ENCODE results near the gene PRKCH. TPM values are rescaled to one million over a fixed set of nuclear protein-coding genes. Genes with fewer than 3 reads are reported as not detected.

PRKCH gene
- total and polyA plus RNA-seq, 2 of the 13 experiments (the other 11 are each of a cell fraction or from before 2014, with no cell fraction given), result 0.48 to 1.3 TPM

DNA sequence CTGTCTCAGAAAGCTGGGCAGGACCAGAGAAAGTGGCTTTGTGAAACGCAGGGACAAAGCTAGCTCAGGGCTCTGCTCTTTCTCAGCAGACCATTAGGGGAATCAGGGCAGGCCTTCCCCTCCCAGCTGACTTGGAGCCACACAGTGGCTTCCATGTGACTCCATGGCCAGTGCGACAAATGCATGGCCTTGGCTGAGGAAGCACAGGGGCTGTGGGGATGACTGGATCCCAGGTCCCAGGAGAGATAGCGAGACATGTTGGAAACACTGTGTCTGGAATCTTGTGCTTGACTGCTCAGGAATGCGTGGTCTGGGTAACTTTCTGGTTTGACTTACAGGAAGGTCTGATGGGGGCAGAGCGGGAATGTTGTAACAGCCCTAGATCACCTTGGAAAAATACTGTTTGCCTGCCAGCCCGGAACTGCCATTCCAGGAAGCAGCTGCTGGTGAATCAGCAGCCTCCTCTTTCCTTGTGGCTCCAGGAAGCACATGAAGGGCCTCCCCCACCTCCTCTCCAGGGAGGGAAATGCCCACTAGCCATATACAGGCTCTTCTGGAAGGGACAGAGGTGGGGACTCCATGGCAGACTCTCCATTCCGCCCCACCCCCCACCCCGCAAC, 240.4 kb downstream of the PRKCH start (continued):
- no peak for TF ChIP-seq MAZ (IDR thresholded peaks at IDR 0.05; ENCODE audit: borderline replicate concordance, low read depth, low read length)
- peak; percentile 54; the same call in 1 of the 2 replicates for TF ChIP-seq MAZ (CRISPR knock-in tag; IDR thresholded peaks at IDR 0.05; ENCODE audit: low read depth)
- TF ChIP-seq, protein P1, sequence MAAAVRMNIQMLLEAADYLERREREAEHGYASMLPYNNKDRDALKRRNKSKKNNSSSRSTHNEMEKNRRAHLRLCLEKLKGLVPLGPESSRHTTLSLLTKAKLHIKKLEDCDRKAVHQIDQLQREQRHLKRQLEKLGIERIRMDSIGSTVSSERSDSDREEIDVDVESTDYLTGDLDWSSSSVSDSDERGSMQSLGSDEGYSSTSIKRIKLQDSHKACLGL (CRISPR knock-in tag; IDR thresholded peaks at IDR 0.05), result peak; percentile 78
- no peak for TF ChIP-seq ZNF256 (CRISPR knock-in tag; conservative IDR thresholded peaks at IDR 0.05)
- TF ChIP-seq YEATS2 (CRISPR knock-in tag; IDR thresholded peaks at IDR 0.05; ENCODE audit: borderline replicate concordance), result peak; percentile 58; the same call in 1 of the 2 replicates
- no peak for TF ChIP-seq ARHGAP35 (CRISPR knock-in tag; IDR thresholded peaks at IDR 0.05; ENCODE audit: borderline replicate concordance)
- TF ChIP-seq, protein P2, sequence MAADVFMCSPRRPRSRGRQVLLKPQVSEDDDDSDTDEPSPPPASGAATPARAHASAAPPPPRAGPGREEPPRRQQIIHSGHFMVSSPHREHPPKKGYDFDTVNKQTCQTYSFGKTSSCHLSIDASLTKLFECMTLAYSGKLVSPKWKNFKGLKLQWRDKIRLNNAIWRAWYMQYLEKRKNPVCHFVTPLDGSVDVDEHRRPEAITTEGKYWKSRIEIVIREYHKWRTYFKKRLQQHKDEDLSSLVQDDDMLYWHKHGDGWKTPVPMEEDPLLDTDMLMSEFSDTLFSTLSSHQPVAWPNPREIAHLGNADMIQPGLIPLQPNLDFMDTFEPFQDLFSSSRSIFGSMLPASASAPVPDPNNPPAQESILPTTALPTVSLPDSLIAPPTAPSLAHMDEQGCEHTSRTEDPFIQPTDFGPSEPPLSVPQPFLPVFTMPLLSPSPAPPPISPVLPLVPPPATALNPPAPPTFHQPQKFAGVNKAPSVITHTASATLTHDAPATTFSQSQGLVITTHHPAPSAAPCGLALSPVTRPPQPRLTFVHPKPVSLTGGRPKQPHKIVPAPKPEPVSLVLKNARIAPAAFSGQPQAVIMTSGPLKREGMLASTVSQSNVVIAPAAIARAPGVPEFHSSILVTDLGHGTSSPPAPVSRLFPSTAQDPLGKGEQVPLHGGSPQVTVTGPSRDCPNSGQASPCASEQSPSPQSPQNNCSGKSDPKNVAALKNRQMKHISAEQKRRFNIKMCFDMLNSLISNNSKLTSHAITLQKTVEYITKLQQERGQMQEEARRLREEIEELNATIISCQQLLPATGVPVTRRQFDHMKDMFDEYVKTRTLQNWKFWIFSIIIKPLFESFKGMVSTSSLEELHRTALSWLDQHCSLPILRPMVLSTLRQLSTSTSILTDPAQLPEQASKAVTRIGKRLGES (CRISPR knock-in tag; IDR thresholded peaks at IDR 0.05; ENCODE audit: borderline replicate concordance), result no peak
- TF ChIP-seq ZNF260 (CRISPR knock-in tag; IDR thresholded peaks at IDR 0.05; ENCODE audit: borderline replicate concordance, low read depth), result no peak
- no peak; the same call in 1 of the 2 replicates for TF ChIP-seq BHLHE40 (IDR thresholded peaks at IDR 0.05; ENCODE audit: low read length)
- TF ChIP-seq RXRB (CRISPR knock-in tag; IDR thresholded peaks at IDR 0.05; ENCODE audit: borderline replicate concordance), result peak; percentile 88
- TF ChIP-seq TMF1 (CRISPR knock-in tag; IDR thresholded peaks at IDR 0.05; ENCODE audit: low read depth), result no peak
- TF ChIP-seq BORCS8-MEF2B (CRISPR knock-in tag; IDR thresholded peaks at IDR 0.05), result no peak; the same call in 1 of the 2 replicates
- TF ChIP-seq GZF1 (CRISPR knock-in tag; IDR thresholded peaks at IDR 0.05), result no peak
- TF ChIP-seq, protein P3, sequence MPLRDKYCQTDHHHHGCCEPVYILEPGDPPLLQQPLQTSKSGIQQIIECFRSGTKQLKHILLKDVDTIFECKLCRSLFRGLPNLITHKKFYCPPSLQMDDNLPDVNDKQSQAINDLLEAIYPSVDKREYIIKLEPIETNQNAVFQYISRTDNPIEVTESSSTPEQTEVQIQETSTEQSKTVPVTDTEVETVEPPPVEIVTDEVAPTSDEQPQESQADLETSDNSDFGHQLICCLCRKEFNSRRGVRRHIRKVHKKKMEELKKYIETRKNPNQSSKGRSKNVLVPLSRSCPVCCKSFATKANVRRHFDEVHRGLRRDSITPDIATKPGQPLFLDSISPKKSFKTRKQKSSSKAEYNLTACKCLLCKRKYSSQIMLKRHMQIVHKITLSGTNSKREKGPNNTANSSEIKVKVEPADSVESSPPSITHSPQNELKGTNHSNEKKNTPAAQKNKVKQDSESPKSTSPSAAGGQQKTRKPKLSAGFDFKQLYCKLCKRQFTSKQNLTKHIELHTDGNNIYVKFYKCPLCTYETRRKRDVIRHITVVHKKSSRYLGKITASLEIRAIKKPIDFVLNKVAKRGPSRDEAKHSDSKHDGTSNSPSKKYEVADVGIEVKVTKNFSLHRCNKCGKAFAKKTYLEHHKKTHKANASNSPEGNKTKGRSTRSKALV (CRISPR knock-in tag; IDR thresholded peaks at IDR 0.05), result no peak
- TF ChIP-seq ZNF280B (CRISPR knock-in tag; IDR thresholded peaks at IDR 0.05; ENCODE audit: borderline replicate concordance), result 0 out of 2 replicates have a peak, but pooled peaks have one; percentile 36
- no peak for TF ChIP-seq MTF1 (CRISPR knock-in tag; IDR thresholded peaks at IDR 0.05)
- TF ChIP-seq PITX1 (CRISPR knock-in tag; IDR thresholded peaks at IDR 0.05), result no peak; the same call in 1 of the 2 replicates
- TF ChIP-seq SMARCE1 (IDR thresholded peaks at IDR 0.05; ENCODE audit: borderline replicate concordance), result no peak
- TF ChIP-seq, protein P4, sequence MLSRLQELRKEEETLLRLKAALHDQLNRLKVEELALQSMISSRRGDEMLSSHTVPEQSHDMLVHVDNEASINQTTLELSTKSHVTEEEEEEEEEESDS (CRISPR knock-in tag; IDR thresholded peaks at IDR 0.05; ENCODE audit: borderline replicate concordance), result 0 out of 2 replicates have a peak, but pooled peaks have one; percentile 22
- no peak for TF ChIP-seq ATRX (CRISPR knock-in tag; IDR thresholded peaks at IDR 0.05; ENCODE audit: borderline replicate concordance)
- no peak for TF ChIP-seq ZNF382 (CRISPR knock-in tag; IDR thresholded peaks at IDR 0.05; ENCODE audit: borderline replicate concordance)
- TF ChIP-seq ZNF557 (CRISPR knock-in tag; IDR thresholded peaks at IDR 0.05), result no peak
- TF ChIP-seq U2AF1 (optimal IDR thresholded peaks at IDR 0.05; ENCODE audit: low read depth, low read length), result no peak
- no peak for TF ChIP-seq ZNF713 (CRISPR knock-in tag; IDR thresholded peaks at IDR 0.05)
